IMR-90 (cell line): ENCODE measurements around the gene LDB2. TPM values are rescaled to one million over a fixed set of nuclear protein-coding genes. Genes with fewer than 3 reads are reported as not detected.
A peak's percentile ranks its signal among the peaks of the same experiment; 100 is the strongest.

Source experiments
- ATAC-seq: fragments of 200-7000 bp; cut with Tn5 transposase; 2 replicates; pipeline ENCODE4 v1.9.1; 2020; ENCODE audit warnings: low read depth, mild to moderate bottlenecking, moderate library complexity
- BruUV-seq: library from RNA; stranded (reverse); fragments of 400-500 nt; replicated peaks from 2 replicates; lab custom pipeline; 2021; lab: Mats Ljungman, UMichigan
- CTCF ChIA-PET: fragments of 300-600 bp; formaldehyde crosslinking; extraction: SDS; loops from one replicate; lab custom pipeline; 2021; ENCODE audit warnings: antibody characterized with exemption; lab: Yijun Ruan, JAX
- POLR2A ChIA-PET: fragments of 300-600 bp; sonication (Branson Sonifier 250); formaldehyde crosslinking; loops from one replicate; lab custom pipeline; 2022; ENCODE audit warnings: antibody characterized with exemption; ENCODE audit not compliant: unreplicated experiment; lab: Charles Lee
- DNase-seq: peaks from one replicate; pipeline ENCODE4 v3.0.0; 2013
- H2AFZ ChIP-seq: replicated peaks from 2 replicates; pipeline ENCODE3; 2013; ENCODE audit warnings: low read length, mild to moderate bottlenecking; ENCODE audit not compliant: poor library complexity
- H2AK5ac ChIP-seq: 2 replicates; pipeline ENCODE4 v1.6.1; 2013; ENCODE audit warnings: low read depth, low read length, inconsistent platforms
- H2AK9ac ChIP-seq: replicated peaks from 2 replicates; pipeline ENCODE3; 2013; ENCODE audit warnings: mild to moderate bottlenecking, low read depth, low read length, moderate library complexity; ENCODE audit not compliant: poor library complexity
- H2BK120ac ChIP-seq: 2 replicates; pipeline ENCODE4 v1.6.1; 2013; ENCODE audit warnings: low read depth, low read length, inconsistent platforms
- H2BK15ac ChIP-seq: 3 replicates; pipeline ENCODE4 v1.6.1; 2013; ENCODE audit warnings: low read depth, low read length, inconsistent platforms
- H2BK20ac ChIP-seq: 2 replicates; pipeline ENCODE4 v1.6.1; 2013; ENCODE audit warnings: low read depth, mild to moderate bottlenecking, inconsistent platforms, low read length, moderate library complexity
- H2BK5ac ChIP-seq: 2 replicates; pipeline ENCODE4 v1.6.1; 2013; ENCODE audit warnings: mild to moderate bottlenecking, low read depth, low read length, inconsistent platforms; ENCODE audit not compliant: poor library complexity, severe bottlenecking
- H3K14ac ChIP-seq: replicated peaks from 2 replicates; pipeline ENCODE4 v1.6.1; 2013; ENCODE audit warnings: low read depth, low read length, inconsistent platforms
- H3K18ac ChIP-seq: 2 replicates; pipeline ENCODE4 v1.6.1; 2013; ENCODE audit warnings: low read depth, low read length, control low read depth
- H3K23ac ChIP-seq: 2 replicates; pipeline ENCODE4 v1.6.1; 2013; ENCODE audit warnings: low read depth, low read length, inconsistent platforms
- H3K27ac ChIP-seq: 2 replicates; pipeline ENCODE4 v1.5.1; 2013; ENCODE audit warnings: mild to moderate bottlenecking, control low read depth, low read length; ENCODE audit not compliant: insufficient read depth
- H3K27me3 ChIP-seq: 2 replicates; pipeline ENCODE4 v1.6.1; 2013; ENCODE audit warnings: low read length; ENCODE audit not compliant: control insufficient read depth, insufficient read depth
- H3K36me3 ChIP-seq: 2 replicates; pipeline ENCODE4 v1.6.1; 2013; ENCODE audit warnings: low read length, mixed read lengths; ENCODE audit not compliant: control insufficient read depth, insufficient read depth
- H3K4ac ChIP-seq: 2 replicates; pipeline ENCODE4 v1.6.1; 2013; ENCODE audit warnings: low read depth, low read length, inconsistent platforms
- H3K4me1 ChIP-seq: 2 replicates; pipeline ENCODE4 v1.6.1; 2013; ENCODE audit warnings: low read length, mixed read lengths; ENCODE audit not compliant: control insufficient read depth, insufficient read depth
- H3K4me2 ChIP-seq: 2 replicates; pipeline ENCODE4 v1.6.1; 2013; ENCODE audit warnings: low read depth, mild to moderate bottlenecking, control low read depth, low read length, moderate library complexity
- H3K4me3 ChIP-seq: 2 replicates; pipeline ENCODE4 v1.5.1; 2013; ENCODE audit warnings: low read depth, mild to moderate bottlenecking, control low read depth, low read length, moderate library complexity; ENCODE audit not compliant: insufficient read depth
- H3K56ac ChIP-seq: 2 replicates; pipeline ENCODE4 v1.6.1; 2013; ENCODE audit warnings: low read length, inconsistent platforms; ENCODE audit not compliant: insufficient read depth; ENCODE audit errors: extremely low read depth
- H3K79me1 ChIP-seq, 2 experiments: 2 replicates each; pipeline ENCODE4 v1.6.1; 2013; ENCODE audit warnings: low read length in 2 of 2, inconsistent platforms in 1 of 2, low read depth in 1 of 2
- H3K9ac ChIP-seq: 2 replicates; pipeline ENCODE4 v1.6.1; 2013; ENCODE audit warnings: low read depth, low read length, control low read depth
- H3K9me1 ChIP-seq: 2 replicates; pipeline ENCODE4 v1.6.1; 2013; ENCODE audit warnings: low read length, inconsistent platforms; ENCODE audit not compliant: insufficient read depth
- H3K9me3 ChIP-seq: 2 replicates; pipeline ENCODE4 v1.6.1; 2013; ENCODE audit warnings: low read length; ENCODE audit not compliant: control insufficient read depth, insufficient read depth
- H4K20me1 ChIP-seq: 2 replicates; pipeline ENCODE4 v1.6.1; 2013; ENCODE audit warnings: low read length, inconsistent platforms; ENCODE audit not compliant: insufficient read depth
- H4K5ac ChIP-seq: 2 replicates; pipeline ENCODE4 v1.6.1; 2013; ENCODE audit warnings: mild to moderate bottlenecking, low read depth, low read length, control low read depth
- H4K8ac ChIP-seq, 2 experiments: 2 replicates each; pipeline ENCODE4 v1.6.1; 2013; ENCODE audit warnings: low read depth in 2 of 2, low read length in 2 of 2, control low read depth in 1 of 2, inconsistent platforms in 1 of 2
- H4K91ac ChIP-seq: 2 replicates; pipeline ENCODE4 v1.6.1; 2013; ENCODE audit warnings: low read depth, low read length, inconsistent platforms; ENCODE audit not compliant: insufficient read depth
- CEBPB ChIP-seq: IDR thresholded peaks from 2 replicates; pipeline ENCODE4 v1.6.1; 2012; ENCODE audit warnings: low read depth, low read length, improper control_type of control experiment
- NFE2L2 ChIP-seq: fragments of 150-350 bp; IDR thresholded peaks from 2 replicates; pipeline ENCODE4 v1.6.1; 2016; ENCODE audit warnings: low read depth, mild to moderate bottlenecking, low read length
- WGBS, 2 experiments: methylation state at CpG; one replicate each; pipeline versions ENCODE4 v1.1.5 to v1.1.7; 2013; ENCODE audit warnings: missing lambda C conversion rate in 2 of 2; ENCODE audit not compliant: insufficient read length in 1 of 2; ENCODE audit errors: extremely low coverage in 2 of 2; 5-methylcytosine and 5-hydroxymethylcytosine counted together
- dilution Hi-C: fragments of 300-500 bp; cut with HindIII; formaldehyde crosslinking; loops from one replicate; pipeline ENCODE4 v1.14.3; 2018; ENCODE audit warnings: low sequenced_read_pairs; ENCODE audit not compliant: unreplicated experiment
- in situ Hi-C: fragments of 300-500 bp; cut with MboI; formaldehyde crosslinking; loops from 3 replicates; pipeline ENCODE4 v1.14.3; 2019; ENCODE audit warnings: low sequenced_read_pairs, inconsistent platforms, mixed read lengths
- intact Hi-C: fragments of 100-400 bp; cut with micrococcal nuclease; formaldehyde crosslinking; loops from 2 replicates; pipeline ENCODE4 v1.10.0; 2022
- polyA plus RNA-seq, 3 experiments: library from polyadenylated mRNA; depleted of rRNA; stranded (reverse); fragments of >200 nt; gene quantifications; 2 replicates each; pipeline ENCODE4 v1.2.3, GENCODE V29; 2012; ENCODE audit warnings: low replicate concordance in 1 of 3
- total RNA-seq: library from RNA; depleted of rRNA; stranded (reverse); fragments of >200 nt; gene quantifications from 2 replicates; pipeline ENCODE4 v1.2.3, GENCODE V29; 2012

Gene LDB2
- total and polyA plus RNA-seq, 2 of the 4 experiments (the other 2 are of a cell fraction) = 67.9 to 116 TPM

DNA sequence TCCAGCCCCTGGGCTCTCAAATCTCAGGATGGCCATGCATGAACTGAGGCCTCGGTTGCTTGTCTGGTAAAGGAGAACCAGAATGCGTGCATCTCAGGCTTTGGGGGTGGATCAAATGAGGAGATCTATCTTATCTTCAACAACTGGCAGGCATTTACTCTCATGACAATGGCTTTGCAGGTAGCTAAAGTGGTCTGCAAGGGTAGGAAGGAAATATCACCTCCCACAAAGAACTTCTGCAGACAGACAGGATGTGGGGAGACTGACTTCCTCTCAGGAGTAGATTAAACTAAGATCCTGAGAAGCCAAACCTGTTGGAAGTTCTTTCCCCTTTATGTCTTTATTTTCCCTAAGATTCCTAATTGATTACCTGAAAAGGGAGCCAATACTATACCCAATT, 7.8 kb downstream of the LDB2 start:
- H3K9me3 ChIP-seq = no peaks in the 10 kb centered on the region
- H2BK5ac ChIP-seq = no peak overlapping the region
- no peak overlapping the region for H3K4ac ChIP-seq
- H4K20me1 ChIP-seq = no peaks in the 10 kb centered on the region
- no peak overlapping the region for H3K56ac ChIP-seq
- intact Hi-C loops = loop anchor here (10.0 kb wide), 3 partner anchors 266 to 596 kb away; no protein-coding TSS in a partner anchor
- peak overlapping the region; percentile 7 for H2AK9ac ChIP-seq
- no peaks in the 10 kb centered on the region for H3K9me1 ChIP-seq
- no CpG with 5 or more reads among the region's 2 CpGs for WGBS, 2 experiments
- H3K27me3 ChIP-seq = no peaks in the 10 kb centered on the region
- ATAC-seq = no peak
- H2BK15ac ChIP-seq = no peak overlapping the region
- no peak overlapping the region for H4K8ac ChIP-seq
- no peak for TF ChIP-seq CEBPB
- TF ChIP-seq NFE2L2 = no peak
- no peak overlapping the region for H3K23ac ChIP-seq
- H3K79me1 ChIP-seq = peaks cover 12 to 28% of the 10 kb centered on the region in 2 experiments; a peak in 3 of 4 replicates
- no peak overlapping the region; the same call in 1 of the 2 replicates for H3K18ac ChIP-seq
- H3K4me2 ChIP-seq = no peak overlapping the region
- dilution Hi-C loops = no loop called here
- BruUV-seq = no TSS peak
- POLR2A ChIA-PET = no interaction called here
- H2AK5ac ChIP-seq = no peak overlapping the region
- H3K27ac ChIP-seq = no peak overlapping the region
- in situ Hi-C loops = no loop called here
- H2AFZ ChIP-seq = peak overlapping the region; percentile 26
- H2BK20ac ChIP-seq = 0 out of 2 replicates have a peak overlapping the region, but pooled peaks have one; percentile 22
- DNase-seq = no peak
- H3K14ac ChIP-seq = 0 out of 2 replicates have a peak overlapping the region, but pooled peaks have one; percentile 53
- H4K5ac ChIP-seq = peak overlapping the region; percentile 68; the same call in 1 of the 2 replicates
- CTCF ChIA-PET = no interaction called here
- H3K36me3 ChIP-seq = peaks cover 4% of the 10 kb centered on the region; the same call in 1 of the 2 replicates
- no peak overlapping the region for H3K4me3 ChIP-seq
- H3K4me1 ChIP-seq = peaks cover 1% of the 10 kb centered on the region; the same call in 1 of the 2 replicates
- no peak overlapping the region for H3K9ac ChIP-seq
- no peak overlapping the region for H2BK120ac ChIP-seq
- no peak overlapping the region for H4K91ac ChIP-seq
